AML-193 (cell line): ENCODE data around the gene ACSL5.
"Not testable (repeated sequence)": the region's sequence is repeated elsewhere in the genome, so short reads cannot be mapped to it uniquely, and the experiment has no call there.

Source experiments
- DNase-seq, 2 experiments: peaks; one replicate each; lab custom pipeline; 2025; lab: John Stamatoyannopoulos, UW

The ACSL5 gene

DNA sequence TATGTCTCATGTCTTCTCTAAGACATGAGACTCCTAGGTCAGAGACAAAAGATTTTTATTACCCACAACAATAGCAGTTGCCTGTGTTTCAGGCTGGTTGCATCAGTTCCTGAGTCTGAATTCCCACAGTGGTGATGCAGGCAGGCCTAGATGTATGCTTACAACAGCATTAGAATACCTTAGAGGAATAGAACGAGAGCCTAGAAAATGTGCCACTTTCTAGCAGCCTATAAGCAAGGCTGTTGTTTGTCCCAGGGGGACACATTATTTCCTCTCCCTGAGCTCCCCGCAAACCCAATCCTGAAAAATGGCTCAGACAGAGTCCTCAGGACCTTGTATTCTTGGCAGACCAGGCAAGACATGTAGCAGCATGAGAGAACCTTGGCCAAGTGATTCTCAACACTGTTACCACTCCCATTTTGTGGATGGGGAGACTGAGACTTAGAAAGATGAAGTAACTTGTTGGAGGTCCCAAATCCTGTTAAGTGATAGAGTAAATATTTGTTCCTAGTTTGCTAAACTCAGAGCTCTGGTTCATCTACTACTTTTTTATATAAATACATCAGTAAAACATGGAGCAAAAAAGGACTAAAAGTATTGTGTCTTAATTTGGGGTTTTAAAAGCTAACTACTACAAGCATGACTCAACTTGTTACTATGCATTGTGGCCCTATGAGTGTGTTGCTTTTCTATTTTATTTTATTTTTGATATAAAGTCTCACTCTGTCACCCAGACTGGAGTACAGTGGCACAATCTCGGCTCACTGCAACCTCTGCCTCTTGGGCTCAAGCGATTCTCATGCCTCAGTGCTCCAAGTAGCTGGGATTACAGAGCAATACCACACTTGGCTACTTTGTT is 87.3 kb downstream of the ACSL5 start:
- DNase-seq = no peak

DNA sequence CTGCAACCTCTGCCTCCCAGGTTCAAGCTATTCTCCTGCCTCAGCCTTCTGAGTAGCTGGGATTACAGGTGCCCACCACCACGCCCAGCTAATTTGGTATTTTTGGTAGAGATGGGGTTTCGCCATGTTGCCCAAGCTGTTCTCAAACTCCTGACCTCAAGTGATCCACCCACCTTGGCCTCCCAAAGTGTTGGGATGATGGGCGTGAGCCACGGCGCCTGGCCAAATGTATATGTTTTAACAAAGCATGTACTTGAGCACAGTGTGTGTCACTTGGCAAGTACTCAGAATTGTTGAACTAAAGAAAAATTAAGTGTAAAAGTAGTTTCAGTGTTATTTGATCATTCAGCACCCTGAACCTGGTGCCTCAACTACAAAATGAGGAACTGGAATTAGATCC is 90.2 kb downstream of the ACSL5 start:
- DNase-seq = not testable (repeated sequence)

DNA sequence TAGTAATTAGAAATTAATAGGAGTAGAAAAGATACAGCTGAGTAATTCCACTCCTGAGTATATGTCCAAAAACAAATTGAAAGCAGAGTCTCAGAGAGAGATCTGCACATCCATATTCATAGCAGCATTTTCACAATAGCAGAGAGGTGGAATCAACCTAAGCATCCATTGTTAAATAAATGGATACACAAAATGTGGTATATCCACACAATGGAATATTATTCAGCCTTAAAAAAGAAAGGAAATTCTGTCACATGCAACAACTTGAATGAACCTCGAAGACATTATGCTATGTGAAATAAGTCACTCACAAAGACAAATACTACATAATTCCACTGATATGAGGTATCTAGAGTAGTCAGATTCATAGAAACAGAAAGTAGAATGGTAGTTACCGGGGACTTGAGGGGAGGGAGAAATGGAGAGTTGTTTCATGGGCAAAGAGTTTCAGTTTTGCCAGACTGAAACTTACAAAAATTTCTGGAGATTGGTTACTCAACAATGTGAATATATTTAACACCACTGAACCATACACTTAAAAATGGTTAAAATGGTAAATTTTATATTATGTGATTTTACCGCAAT is 91.5 kb downstream of the ACSL5 start:
- no peak for DNase-seq

DNA sequence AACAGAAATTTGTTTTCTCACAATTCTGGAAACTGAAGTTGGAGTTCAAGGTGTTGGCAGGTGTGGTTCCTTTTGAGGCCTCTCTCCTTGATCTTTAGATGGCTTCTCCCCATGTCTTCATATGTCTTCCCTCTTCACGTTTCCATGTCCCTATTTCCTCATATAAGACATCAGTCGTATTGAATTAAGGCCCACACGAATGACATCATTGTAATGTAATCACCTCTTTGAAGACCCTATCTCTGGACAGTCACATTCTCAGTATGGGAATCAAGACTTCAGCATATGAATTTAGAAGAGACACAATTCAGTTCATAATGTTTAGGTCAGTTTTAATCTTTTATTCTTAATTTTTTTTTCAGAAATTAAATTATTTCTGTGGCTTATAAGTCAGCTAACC is 92.9 kb downstream of the ACSL5 start:
- no peak for DNase-seq

DNA sequence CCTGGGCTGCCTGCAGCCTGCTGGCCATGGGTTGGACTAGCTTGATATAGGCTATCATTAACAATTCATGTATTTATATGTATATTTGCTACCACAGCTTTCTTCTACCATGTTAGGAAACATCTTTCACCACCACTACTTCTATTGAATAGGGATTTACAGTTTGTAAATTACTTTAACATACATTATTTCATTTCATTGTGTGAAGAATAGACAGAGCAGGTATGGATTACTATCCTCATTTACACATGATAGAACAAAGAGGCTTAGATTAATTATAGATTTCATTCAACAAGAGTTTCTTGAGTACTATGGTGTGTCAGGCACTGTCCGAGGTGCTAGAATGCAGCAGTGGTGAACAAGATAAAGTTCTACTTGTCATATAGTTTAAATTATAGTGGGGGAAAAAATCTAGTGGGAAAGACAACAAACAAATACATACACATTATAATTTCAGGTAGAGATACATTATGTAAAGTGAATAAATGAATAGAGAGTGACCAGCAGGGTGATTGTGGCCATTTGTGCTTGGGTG is 93.7 kb downstream of the ACSL5 start:
- no peak for DNase-seq

DNA sequence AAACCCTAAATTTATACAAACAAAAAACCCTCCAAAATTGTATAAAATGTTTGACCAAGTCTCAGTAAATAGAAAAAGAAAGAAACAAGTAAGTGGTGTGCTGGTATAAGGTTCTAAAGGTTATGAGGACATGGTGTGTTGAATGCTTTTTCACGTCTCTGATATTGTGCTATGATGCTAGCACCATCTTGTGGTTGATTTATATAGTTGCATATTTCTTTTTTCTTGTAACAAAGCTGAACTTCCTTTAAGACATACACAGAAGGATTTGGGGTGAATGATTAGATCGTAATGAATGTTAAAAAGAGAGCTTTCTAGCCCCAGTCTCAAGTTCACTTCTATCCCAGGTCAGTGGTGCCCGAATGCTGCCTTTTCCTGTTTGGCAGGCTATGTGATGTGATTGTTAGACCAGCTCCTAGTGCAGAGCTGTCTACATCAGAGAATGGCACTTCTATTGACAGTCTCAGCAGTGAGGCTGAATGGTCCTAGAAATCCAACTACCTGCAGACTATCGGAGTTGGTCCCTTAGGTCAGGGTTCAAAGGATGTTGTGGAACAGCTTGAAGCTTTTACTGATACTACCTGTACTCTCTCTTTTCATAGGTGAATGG is 98.1 kb downstream of the ACSL5 start:
- peak; percentile 64 to 74 for DNase-seq

DNA sequence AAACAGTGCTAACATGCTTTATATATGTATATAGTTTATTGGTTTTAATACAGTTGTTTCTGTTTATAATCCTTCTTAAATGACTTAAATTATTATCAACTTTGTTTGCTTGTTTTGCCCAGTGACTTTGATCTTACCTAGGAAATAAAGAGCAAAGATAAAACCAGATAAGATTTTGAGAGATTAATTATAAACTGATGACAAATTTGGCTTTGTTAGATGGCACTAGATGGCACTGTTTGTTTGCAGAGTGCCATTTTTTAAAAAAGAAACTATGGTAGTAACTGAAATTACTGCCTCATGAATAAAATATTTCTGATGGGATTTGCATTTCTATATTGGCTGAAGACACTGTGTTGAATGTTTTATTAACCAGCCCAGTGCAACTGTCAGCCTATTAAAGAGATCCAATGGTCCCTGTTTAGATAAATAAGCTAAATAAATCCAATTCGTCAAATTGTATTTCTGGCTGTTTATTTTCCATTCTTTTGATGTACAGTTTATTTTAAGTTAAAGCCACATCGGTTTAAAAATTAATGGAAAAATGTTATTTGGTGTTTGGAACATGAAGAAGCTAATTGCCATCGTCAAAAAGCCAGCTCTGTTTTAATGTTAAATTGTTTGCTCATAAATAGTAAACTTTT is 101.8 kb downstream of the ACSL5 start:
- DNase-seq = peak; percentile 18 to 19
